Stimulated activated CD4-positive, alpha-beta T cell treated with anti-CD3 and anti-CD28 coated beads, Interleukin-15, amount 100 ng/mL, for 1 hour (primary cell): ENCODE measurements around the gene CASS4.
A peak's percentile ranks its signal among the peaks of the same experiment; 100 is the strongest.

ENCODE experiments used
- DNase-seq, 2 donors: peaks; one replicate each; pipeline ENCODE4 v3.0.0-alpha.2; 2020; ENCODE audit warnings: low read depth in 1 of 2, low spot score in 1 of 2

The CASS4 gene

DNA sequence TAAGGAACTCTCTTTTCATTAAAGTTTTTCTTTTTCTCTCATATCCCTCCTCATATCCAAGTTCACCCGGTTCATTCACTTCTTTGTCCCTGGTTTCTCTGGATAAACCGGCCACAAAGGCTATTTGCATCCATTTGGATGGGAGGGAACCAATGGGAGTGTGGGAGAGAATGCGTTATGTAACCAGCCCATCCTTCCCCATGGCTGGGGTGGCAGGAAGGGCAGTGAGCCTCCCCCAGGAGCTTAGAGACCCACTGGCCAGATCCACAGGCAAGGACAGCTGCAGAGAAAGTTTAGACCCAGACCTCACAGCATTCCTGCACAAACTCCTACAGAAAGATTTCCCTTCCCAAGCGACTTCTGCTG, 10.7 kb downstream of the CASS4 start:
- no peak for DNase-seq

DNA sequence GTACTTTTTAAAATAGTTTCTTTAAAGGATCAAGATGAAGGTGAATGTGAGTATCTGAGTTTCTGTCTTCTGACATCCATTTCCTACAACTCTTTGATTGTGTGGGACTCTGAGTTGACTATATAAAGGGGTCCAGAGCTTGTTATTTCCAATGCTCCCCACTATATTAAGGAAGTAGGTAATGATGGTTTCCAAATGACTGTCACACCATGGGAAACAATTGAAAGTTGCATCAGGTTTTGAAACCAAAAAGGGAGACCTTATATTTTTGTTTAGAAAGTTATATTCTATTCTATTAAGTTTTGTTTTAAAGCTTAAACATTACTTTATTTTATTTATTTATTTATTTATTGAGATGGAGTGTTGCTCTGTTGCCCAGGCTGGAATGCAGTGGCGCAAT, 11.2 kb downstream of the CASS4 start:
- DNase-seq, result no peak

DNA sequence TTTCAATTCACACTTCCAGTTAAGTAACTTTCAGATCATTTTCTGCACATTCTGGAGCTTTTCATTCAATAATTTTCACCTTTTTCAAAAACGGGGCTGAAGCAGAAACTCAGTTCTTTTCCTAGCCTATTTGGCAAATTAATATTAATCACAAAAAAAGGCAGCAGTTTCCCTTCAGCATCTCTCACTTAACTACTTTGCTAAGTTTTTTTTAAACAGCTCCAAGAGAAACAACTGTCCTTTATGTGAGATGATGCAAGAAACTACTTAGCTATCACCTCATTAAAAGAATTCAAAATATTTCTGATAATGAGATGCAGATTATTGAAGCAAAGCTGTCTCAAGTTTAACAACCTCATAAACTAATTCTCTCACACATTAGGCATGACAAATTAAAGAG, 11.8 kb downstream of the CASS4 start:
- DNase-seq, result no peak

DNA sequence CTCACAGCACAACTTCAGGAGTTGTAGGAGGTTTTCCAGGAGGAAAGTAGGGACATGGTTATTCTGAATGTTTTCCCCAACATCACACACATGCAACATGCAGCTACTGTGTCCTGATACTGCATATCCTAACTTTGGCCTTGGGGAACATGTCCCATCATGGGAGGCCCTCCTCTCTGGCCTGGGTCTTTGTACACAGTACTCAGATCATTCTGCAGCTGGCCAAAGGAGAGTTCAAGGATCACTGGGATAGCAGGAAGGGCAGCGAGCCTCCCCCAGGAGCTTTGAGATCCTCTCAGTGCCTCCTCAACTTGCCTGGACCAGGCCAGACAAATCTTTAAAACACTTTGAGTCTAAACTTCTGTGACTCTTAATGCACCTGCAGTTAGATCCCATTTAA, 12.9 kb downstream of the CASS4 start:
- no peak for DNase-seq

DNA sequence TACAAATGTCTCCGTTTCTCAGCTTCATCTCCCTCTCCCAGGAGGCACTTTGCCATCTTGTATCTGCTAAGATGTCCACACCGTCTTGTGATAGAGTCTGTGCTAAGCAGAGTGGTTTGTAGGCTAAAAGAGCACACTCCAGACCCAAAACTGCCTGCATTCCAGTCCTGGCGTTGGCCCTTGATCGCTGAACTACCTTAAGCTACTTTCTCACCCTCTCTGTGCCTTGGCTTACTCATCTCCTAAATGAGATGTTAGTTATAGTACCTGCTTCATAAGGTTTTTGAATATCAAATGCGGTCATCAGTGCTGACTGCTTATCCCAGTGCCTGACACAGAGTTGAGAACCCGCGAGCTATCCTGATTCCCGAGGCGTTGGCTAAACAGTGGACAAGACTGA, 14.0 kb downstream of the CASS4 start:
- no peak for DNase-seq

DNA sequence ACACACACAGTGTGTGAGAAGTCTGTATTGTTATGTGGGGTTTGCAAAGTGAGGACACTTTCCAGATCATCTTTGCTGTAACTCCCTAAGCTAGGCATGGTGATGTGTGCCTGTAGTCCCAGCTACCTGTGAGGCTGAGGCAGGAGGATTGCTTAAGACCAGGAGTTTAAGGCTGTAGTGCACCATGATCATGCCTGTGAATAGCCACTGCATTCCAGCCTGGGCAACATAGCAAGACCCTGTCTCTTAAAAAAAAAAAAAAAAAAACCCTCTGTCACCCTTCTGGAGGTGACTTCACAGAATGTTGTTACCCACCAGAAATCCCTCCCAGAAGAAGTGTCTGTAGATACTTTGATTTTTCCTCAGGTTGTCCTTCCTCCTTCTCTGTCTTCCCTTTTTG, 14.9 kb downstream of the CASS4 start:
- no peak for DNase-seq

DNA sequence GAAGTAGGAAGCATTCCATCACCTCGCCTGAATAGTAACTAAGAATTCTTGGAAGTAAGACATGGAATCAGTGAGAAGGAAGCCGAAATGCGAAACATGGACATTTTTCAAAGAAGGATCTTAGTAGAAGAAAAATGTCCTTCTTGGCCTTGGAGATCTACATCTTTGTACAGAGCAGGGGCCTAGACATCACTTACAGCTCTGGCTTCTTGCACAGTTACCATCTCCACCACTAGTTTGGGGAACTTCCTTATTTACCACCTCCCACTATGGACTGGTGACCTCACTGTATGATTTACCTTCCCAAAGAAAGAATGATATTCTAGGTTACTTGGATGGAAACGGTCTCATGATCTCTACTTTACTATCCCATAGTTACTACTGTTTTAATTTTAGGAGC, 15.7 kb downstream of the CASS4 start:
- DNase-seq, result no peak

DNA sequence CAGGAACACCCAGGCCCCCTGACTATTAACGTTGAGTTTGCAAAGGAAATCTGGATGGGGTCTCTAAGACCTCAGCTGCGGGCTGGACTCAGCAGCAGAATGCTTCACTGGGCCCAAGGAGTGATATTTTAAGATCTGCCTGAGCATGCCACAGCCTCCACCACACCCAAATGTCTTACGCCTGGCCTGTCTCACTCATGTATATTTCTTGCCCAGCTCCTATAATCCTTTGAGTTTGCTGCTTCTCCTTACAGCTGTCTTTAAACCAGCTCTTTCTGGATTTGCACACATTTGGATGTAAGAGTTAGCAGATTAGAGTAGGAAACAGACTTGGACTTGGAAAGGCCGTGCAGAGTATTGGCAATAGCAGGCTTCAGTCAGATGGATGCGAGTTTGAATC, 16.4 kb downstream of the CASS4 start:
- no peak for DNase-seq

DNA sequence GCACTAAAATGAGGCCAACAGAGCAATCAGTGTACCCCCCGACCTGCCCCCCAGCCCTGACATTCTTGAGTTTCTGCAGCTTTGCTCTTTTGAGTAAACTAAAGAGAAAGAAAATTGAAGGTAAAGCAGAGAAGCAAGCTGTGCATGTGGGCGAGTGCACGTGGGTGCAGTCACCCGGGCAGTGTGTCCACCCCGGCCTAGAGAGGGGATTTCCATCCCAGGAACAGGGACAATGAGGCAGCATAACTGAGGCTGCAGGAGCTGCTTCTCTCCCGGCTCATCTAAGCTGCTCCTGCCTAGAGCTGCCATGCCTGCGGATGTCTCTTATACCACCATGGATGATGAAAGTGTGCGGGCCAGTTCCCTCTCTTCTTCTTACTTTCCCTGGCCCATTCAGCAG, 16.8 kb downstream of the CASS4 start:
- DNase-seq, result no peak

DNA sequence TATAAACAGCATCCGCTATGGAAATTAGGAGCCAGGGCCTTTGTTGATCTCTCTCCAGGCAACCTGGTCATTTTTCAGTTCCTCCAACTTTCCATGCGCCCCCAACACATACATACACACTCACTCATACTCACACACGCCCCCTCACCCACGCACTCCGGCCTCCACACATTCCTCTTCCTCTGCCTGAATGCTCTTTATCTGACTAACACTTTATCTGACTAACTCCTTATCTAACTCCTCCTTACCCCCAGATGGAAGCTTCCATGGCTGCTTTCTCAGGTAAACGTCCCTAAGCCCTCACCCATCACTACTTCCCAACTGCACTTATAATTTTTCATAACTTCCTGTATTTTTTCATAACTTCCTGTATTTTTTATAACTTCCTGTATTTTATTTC, 17.4 kb downstream of the CASS4 start:
- peak in 1 of 2 donors; percentile 24 for DNase-seq

DNA sequence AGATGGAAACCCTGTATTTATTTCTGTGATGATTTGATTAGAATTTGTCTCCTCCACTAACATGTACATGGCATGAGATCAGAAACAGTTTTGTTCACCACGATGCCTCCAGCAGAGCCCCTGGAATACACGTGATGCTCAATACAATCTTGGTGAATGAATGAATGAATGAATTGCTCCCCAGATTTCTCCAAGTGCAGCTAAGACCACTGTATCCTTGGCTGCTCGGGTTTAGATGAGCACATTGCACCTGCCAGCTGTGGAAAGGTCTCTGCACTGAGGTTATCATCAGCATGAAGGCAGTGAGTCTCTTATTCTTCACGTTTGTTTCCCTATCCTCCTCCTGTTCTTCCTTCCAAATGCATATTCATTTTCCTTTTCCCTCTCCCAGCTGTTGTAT, 17.9 kb downstream of the CASS4 start:
- DNase-seq, result no peak

DNA sequence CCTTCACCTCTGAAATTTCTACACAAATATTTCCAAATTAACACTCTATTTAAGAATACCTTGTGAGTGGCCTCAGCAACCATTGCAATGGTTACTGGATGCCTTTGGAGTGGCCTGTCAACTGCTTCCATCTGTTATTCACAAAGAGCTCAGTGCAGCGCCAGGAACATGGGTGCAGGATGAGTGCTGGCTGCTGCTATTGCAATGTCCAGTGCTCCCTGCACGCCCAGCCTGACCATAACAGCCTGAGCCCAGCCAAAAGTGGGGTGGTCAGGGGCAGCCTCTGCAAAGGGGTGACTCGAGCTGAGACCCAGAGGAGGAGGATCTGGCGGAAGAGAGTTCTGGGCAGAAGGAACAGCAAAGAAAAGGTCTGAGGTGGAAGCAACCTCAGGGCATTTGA, 18.4 kb downstream of the CASS4 start:
- DNase-seq, result no peak

DNA sequence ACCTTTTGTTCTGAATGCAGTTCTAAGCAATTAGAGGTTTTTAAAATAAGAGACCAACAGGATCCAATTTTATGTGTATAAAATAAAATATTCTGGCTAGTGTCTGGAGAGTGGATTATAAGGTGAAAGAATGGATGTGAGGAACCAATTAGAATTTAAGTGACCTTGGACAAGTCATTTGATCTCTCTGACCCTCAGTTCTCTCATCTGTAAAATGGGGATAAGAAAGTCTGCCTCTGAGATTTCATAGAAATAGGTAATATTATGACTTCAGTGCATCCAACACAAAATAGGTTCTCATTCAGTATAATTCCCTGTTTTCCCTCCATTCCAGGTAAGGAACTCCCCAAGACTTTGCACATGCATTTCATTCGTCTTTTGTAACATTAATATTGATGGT, 18.9 kb downstream of the CASS4 start:
- no peak for DNase-seq

DNA sequence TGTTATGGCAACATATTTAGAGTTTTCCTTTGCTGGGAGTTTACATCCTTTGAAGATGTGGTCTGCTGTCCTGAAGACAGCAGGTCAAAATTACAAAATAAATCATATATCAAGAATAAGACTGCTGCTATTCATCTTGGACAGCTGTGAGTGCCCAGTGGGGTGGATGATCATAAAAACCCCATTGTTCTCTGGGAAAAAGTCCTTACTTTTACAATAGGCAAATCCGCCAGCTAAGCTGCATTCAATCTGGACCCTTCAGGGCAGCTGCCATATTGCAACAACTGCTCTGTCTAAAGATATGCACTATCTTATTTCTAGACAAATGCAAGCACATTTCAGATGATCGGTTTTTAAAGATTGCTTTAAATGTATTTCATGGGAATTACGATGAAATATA, 19.4 kb downstream of the CASS4 start:
- DNase-seq, result no peak

DNA sequence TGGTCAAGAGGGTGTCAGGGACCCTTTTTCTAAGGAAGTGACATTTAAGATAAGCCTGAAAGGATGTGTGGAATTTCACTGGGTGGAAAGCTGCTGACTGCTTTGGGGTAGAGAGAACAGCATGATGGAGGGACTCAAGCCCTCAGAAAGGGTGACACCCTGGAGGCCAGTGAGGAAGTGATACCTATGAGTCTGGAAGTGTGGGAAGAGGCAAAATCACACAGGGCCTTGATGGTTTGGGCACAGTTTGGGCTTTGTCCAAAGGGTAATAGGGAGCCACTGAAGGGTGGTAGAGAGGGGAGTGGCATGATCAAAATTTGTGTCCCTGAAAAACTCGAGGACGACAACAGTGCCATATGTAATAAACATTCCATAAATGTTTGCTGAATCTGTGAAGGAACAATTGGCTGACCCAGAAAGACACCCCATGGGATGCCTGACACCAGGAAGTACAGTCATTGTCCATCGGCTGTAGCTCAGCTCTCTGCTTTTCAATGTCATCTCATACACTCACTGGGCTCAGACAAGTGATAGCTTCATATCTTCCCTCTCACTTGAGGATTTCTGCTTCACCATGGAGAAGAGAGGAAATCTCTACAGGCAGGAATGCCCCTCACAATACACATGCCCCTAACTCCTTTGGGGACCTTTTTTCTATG, 21.3 kb downstream of the CASS4 start:
- DNase-seq, result no peak

DNA sequence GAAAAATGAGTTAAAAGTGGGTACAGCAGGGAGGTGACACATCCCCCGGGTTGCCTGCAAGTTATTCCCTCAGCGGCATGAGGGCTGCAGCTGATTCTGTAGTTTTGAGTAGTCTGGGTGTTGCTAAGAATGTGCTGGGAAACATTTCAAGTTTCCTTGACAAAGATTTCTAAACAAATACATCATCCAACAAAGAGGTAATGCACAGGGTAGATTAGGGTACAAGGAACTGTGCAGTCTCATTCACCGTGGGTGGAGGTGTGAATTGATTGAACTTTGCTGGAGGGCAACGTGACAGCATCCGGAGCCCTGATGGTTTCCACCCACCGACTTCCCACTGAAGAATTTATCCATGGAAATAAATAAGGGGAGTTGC, 21.8 kb downstream of the CASS4 start:
- no peak for DNase-seq

DNA sequence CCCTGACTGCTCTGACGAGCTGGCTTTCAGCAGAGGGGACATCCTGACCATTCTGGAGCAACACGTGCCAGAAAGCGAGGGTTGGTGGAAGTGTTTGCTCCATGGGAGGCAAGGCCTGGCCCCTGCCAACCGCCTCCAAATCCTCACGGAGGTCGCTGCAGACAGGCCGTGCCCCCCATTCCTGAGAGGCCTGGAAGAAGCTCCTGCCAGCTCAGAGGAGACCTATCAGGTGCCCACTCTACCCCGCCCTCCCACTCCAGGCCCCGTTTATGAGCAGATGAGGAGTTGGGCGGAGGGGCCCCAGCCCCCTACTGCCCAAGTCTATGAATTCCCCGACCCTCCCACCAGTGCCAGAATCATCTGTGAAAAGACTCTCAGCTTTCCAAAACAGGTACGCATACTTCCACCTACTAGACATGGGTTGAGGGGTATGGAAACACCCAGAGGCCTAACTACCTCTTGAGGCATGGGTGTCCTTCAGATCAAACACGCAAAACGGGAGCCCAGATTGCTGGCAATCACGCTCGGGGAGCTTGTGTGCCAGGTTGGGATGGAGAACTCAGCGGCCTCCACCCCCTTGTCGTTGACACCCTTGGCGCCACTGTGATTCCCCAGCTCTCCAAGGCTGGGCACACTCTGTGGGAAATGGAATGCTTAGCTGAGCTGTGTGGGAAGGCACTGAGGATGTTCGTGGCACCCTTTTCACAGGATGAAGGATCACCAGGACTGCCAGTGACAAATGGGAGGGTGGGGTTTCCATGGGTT, 25.3 kb downstream of the CASS4 start:
- DNase-seq, result no peak

DNA sequence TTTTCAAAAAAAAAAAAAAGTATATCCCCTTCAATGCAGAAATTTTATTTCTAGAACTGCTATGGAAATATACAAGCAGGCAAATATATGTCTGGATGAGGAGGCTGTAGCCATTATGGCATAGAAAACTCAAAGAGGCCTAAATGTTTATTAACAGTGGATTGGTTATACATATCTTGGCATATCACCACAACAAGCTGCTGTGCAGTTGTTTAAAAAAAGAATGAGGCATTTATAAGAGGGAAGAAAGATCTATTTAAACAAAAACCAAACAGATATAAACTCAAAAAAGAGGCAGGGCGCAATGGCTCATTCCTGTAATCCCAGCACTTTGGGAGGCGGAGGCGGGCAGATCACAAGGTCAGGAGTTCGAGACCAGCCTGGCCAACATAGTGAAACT, 26.2 kb downstream of the CASS4 start:
- DNase-seq, result no peak

DNA sequence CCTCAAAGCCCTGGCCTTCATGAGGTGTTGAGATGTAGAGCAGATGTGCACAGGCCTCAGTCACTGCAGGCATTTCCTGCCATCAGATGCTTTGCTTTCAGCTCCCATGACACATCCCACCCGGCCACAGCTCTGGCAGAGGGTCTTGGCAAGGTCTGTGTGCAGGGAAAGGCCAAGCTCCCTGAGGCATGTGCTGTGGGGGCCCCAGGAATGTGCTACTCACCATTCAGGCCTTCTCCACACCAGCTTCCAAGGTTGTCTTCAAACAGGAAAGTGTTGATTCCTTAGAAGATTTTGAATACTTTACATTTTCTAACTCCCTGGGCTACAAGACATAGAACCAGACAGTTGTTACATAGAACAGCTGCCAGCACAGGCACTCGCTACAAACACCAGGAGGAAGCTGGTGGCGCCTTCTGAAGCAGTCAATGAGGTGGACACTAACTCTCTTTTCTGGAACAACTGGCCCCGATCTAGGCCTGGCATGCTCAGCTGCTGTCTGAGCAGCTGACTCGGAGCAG, 27.8 kb downstream of the CASS4 start:
- no peak for DNase-seq

DNA sequence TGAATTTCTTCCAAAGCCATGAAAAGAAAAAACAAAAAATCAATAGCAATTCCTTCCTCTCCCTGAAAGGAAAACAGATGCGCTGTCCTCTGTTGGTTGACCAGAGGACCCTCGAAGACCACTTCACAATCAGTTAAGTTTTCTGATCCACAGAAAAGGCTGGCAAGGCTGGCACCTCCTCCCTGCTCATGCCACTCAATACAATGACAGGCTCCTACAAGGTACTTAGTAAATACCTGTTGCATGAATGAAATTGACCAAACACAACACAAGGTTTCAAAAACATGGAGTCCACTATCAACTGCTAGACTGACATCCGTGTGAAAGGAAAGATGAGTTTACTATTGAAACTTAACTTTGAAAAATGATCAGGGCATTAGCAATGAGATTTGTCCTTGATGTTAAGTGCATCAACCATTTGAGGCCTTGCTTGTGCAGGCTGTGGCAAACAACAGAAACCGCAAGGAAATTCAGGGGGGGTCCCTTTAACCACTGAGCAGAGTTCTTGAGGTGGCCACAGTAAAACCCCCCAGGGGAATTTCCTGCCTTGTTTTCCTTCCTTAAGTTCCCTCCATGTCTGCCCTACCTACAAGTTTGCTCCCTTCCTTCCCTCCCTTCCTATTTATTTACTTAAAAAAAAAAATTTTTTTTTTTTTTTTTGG, 28.4 kb downstream of the CASS4 start:
- DNase-seq, result peak in 1 of 2 donors; percentile 23

DNA sequence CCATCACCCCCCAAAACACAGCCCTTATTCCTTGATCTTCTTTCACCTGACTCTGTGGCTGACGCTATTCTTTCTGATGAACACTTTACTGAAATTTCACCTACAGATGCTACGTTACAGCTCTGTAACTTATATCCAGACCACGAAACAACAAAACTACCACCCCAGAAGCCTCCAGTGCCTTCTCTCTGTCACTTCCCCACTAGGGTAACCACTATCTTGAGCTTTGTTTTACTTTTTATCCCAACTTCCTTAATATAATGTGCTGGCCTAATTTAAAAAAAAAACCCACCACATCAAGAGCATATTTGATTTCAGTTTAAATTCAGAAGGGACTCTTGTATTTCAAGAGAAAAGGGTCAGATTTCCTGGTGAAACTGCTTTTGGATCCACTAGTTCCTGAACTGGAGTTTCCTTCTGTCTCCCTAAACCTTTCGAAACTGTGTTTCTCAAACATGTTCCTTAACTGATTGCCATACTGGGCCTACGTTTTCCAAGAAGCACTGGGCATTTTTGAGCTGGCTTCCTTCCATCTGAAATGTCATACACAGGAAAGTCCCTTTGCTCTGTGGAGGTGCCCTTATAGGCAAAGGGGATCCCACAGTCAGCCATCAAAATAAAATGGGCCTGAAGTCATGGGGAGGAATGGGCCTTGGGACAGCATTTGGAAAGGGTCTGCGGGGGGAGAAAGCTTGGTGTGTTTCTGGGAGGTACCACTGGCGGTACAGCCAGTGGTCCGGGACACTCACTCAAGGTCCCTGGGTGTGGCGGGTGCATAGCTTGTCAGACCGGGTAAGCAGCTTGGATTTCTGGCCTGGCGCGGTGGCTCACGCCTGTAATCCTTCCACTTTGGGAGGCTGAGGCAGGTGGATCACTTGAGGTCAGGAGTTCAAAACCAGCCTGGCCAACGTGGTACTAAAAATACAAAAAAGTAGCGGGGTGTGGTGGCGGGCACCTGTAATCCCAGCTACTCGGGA, 30.6 kb downstream of the CASS4 start:
- DNase-seq, result no peak
